SK-N-SH (cell line): ENCODE results near the gene SLC41A3. TPM values are rescaled to one million over a fixed set of nuclear protein-coding genes. Genes with fewer than 3 reads are reported as not detected.

ENCODE experiments used
- CTCF ChIA-PET: fragments of 300-600, 350-600 bp; formaldehyde crosslinking; extraction: SDS; loops from one replicate; lab custom pipeline; 2021; lab: Yijun Ruan, JAX
- POLR2A ChIA-PET: fragments of 350-600 bp; sonication (Branson Sonifier 250); formaldehyde crosslinking; extraction: SDS; loops from one replicate; lab custom pipeline; 2020; ENCODE audit warnings: antibody characterized with exemption, inconsistent platforms; lab: Yijun Ruan, JAX
- DNase-seq: peaks from one replicate; pipeline ENCODE4 v3.0.0; 2012
- H2AFZ ChIP-seq: fragments of 200-600 bp; sonication (generic); 2 replicates; pipeline ENCODE4 v1.8.1; 2016; ENCODE audit warnings: antibody characterized with exemption, mild to moderate bottlenecking, low read depth
- H3F3A ChIP-seq: fragments of 200-600 bp; sonication (generic); replicated peaks from 2 replicates; pipeline ENCODE3; 2016; ENCODE audit warnings: antibody characterized with exemption, mild to moderate bottlenecking; ENCODE audit not compliant: insufficient read depth
- H3K27ac ChIP-seq, 2 experiments: fragments of 200-500 bp in 1 of 2; fragments of 200-600 bp in 1 of 2; sonication (Bioruptor generic) in 1 of 2; sonication (generic), shearing (Covaris generic) in 1 of 2; 2 replicates each; pipeline versions ENCODE4 v1.5.1 to v1.6.1; 2014 to 2016; ENCODE audit warnings: low read depth in 2 of 2, inconsistent platforms in 1 of 2, low read length in 1 of 2, mild to moderate bottlenecking in 1 of 2, mixed read lengths in 1 of 2
- H3K27me3 ChIP-seq: fragments of 200-600 bp; sonication (generic), shearing (Covaris generic); 2 replicates; pipeline ENCODE4 v1.6.1; 2016; ENCODE audit warnings: mixed run types; ENCODE audit not compliant: insufficient read depth
- H3K36me3 ChIP-seq, 2 experiments: fragments of 200-500 bp in 1 of 2; fragments of 200-600 bp in 1 of 2; sonication (Bioruptor generic) in 1 of 2; sonication (generic) in 1 of 2; replicated peaks in 1 of 2; 2 replicates each; pipeline versions ENCODE3 to v1.5.1; 2014 to 2016; ENCODE audit warnings: low read length in 1 of 2, mild to moderate bottlenecking in 1 of 2; ENCODE audit not compliant: insufficient read depth in 2 of 2, control insufficient read depth in 1 of 2
- H3K4me1 ChIP-seq, 2 experiments: fragments of 200-500 bp in 1 of 2; fragments of 200-600 bp in 1 of 2; sonication (Bioruptor generic) in 1 of 2; sonication (generic), shearing (Covaris generic) in 1 of 2; 2 replicates each; pipeline versions ENCODE4 v1.5.1 to v1.6.1; 2014 to 2016; ENCODE audit warnings: low read depth in 1 of 2, low read length in 1 of 2, mixed run types in 1 of 2; ENCODE audit not compliant: insufficient read depth in 2 of 2, control insufficient read depth in 1 of 2
- H3K4me2 ChIP-seq: fragments of 200-600 bp; sonication (generic), shearing (Covaris generic); 2 replicates; pipeline ENCODE4 v1.6.1; 2017; ENCODE audit warnings: mixed run types
- H3K4me3 ChIP-seq, 2 experiments: fragments of 200-500 bp in 1 of 2; fragments of 200-600 bp in 1 of 2; sonication (Bioruptor generic) in 1 of 2; sonication (generic), shearing (Covaris generic) in 1 of 2; 2 replicates each; pipeline versions ENCODE4 v1.5.1 to v1.8.1; 2014 to 2016; ENCODE audit warnings: low read depth in 2 of 2, inconsistent platforms in 1 of 2, low read length in 1 of 2, mild to moderate bottlenecking in 1 of 2, mixed read lengths in 1 of 2, moderate library complexity in 1 of 2
- H3K79me2 ChIP-seq: fragments of 200-600 bp; sonication (generic); 2 replicates; pipeline ENCODE4 v1.8.1; 2017; ENCODE audit warnings: mild to moderate bottlenecking; ENCODE audit not compliant: insufficient read depth
- H3K9ac ChIP-seq: fragments of 200-600 bp; sonication (generic); 2 replicates; pipeline ENCODE4 v1.6.1; 2017; ENCODE audit warnings: mixed run types
- H3K9me2 ChIP-seq: fragments of 200-600 bp; sonication (generic); 2 replicates; pipeline ENCODE4 v1.6.1; 2017; ENCODE audit warnings: mixed run types
- H3K9me3 ChIP-seq: fragments of 200-600 bp; sonication (generic); 2 replicates; pipeline ENCODE4 v1.6.1; 2017; ENCODE audit warnings: mixed run types, mild to moderate bottlenecking, moderate library complexity
- H4K20me1 ChIP-seq: fragments of 200-600 bp; sonication (generic); 2 replicates; pipeline ENCODE4 v1.6.1; 2017; ENCODE audit warnings: mild to moderate bottlenecking, mixed run types; ENCODE audit not compliant: insufficient read depth
- ELF1 ChIP-seq: IDR thresholded peaks from 2 replicates; pipeline ENCODE4 v1.4.0; 2012
- EP300 ChIP-seq, 2 experiments: IDR thresholded peaks; 2 replicates each; pipeline versions ENCODE4 v1.4.0 to v1.6.1; 2012; ENCODE audit warnings: borderline replicate concordance in 1 of 2, low read depth in 1 of 2, low read length in 1 of 2
- FOXM1 ChIP-seq: IDR thresholded peaks from 2 replicates; pipeline ENCODE4 v1.4.0; 2012; ENCODE audit warnings: low read depth, mild to moderate bottlenecking
- GABPA ChIP-seq: IDR thresholded peaks from 2 replicates; pipeline ENCODE4 v1.4.0; 2012; ENCODE audit warnings: low read depth, mild to moderate bottlenecking
- JUND ChIP-seq: IDR thresholded peaks from 2 replicates; pipeline ENCODE4 v1.4.0; 2012
- NFIC ChIP-seq: IDR thresholded peaks from 2 replicates; pipeline ENCODE4 v1.4.0; 2012; ENCODE audit warnings: borderline replicate concordance
- NRF1 ChIP-seq: IDR thresholded peaks from 2 replicates; pipeline ENCODE4 v1.6.1; 2012; ENCODE audit warnings: low read depth, mild to moderate bottlenecking, low read length
- RCOR1 ChIP-seq: fragments of 150-350 bp; IDR thresholded peaks from 2 replicates; pipeline ENCODE4 v1.6.1; 2017; ENCODE audit warnings: antibody characterized with exemption, low read length
- REST ChIP-seq: IDR thresholded peaks from 2 replicates; pipeline ENCODE4 v1.6.1; 2012; ENCODE audit warnings: mild to moderate bottlenecking, low read depth, low read length, moderate library complexity
- RFX5 ChIP-seq: IDR thresholded peaks from 2 replicates; pipeline ENCODE4 v1.6.1; 2012; ENCODE audit warnings: mild to moderate bottlenecking, improper control_type of control experiment, low read length
- SIN3A ChIP-seq: IDR thresholded peaks from 2 replicates; pipeline ENCODE4 v1.6.1; 2012; ENCODE audit warnings: low read depth, mild to moderate bottlenecking, low read length, moderate library complexity, borderline replicate concordance
- TAF1 ChIP-seq: IDR thresholded peaks from 2 replicates; pipeline ENCODE4 v1.6.1; 2012; ENCODE audit warnings: low read depth, mild to moderate bottlenecking, low read length, moderate library complexity, borderline replicate concordance
- TCF12 ChIP-seq: IDR thresholded peaks from 2 replicates; pipeline ENCODE4 v1.4.0; 2012
- TEAD4 ChIP-seq: IDR thresholded peaks from 2 replicates; pipeline ENCODE4 v1.4.0; 2012; ENCODE audit warnings: mild to moderate bottlenecking, borderline replicate concordance; ENCODE audit not compliant: insufficient read depth
- YY1 ChIP-seq: IDR thresholded peaks from 2 replicates; pipeline ENCODE4 v1.4.0; 2012; ENCODE audit warnings: low read depth, mild to moderate bottlenecking
- WGBS: methylation state at CpG from one replicate; pipeline ENCODE4 v1.1.6; 2017; ENCODE audit warnings: low lambda C conversion rate; 5-methylcytosine and 5-hydroxymethylcytosine counted together
- polyA plus RNA-seq, 3 experiments: library from polyadenylated mRNA; depleted of rRNA; stranded (reverse); fragments of >200 nt; gene quantifications; 2 replicates each; pipeline ENCODE4 v1.2.3, GENCODE V29; 2012
- TF ChIP-seq, protein P1 (sequence below): IDR thresholded peaks from 2 replicates; pipeline ENCODE4 v1.4.0; 2012; ENCODE audit warnings: low read depth, borderline replicate concordance
- TF ChIP-seq, protein P2 (sequence below): IDR thresholded peaks from 2 replicates; pipeline ENCODE4 v1.4.0; 2012; ENCODE audit warnings: low read depth

Gene SLC41A3
- polyA plus RNA-seq, 1 of the 3 experiments (the other 2 are of a cell fraction): 53.4 TPM

DNA sequence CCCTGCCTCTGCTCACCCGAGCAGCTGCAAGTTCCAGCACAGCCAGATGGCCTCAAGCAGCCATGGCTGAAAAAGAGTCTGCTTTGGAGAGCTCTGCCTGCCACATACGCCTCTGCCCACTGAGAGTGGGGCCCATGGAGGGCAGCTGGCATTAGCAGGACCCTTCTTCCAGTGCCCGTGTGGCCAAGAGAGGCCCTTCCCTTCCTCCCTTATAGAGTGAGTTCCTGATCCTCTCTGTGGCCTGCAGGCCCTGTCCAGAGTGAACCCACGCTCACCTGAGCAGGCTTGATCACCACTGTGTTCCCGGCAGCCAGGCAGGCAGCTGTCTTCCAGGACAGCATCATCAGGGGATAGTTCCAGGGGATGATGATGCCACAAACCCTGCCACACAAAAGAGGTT, 41.4 kb upstream of the SLC41A3 start:
- Histone ChIP-seq H3F3A (no peaks in the 10 kb centered on the region), H3K9ac (no peak overlapping the region), H3K36me3 (no peaks in the 10 kb centered on the region), H2AFZ (no peak overlapping the region), H3K4me3 (no peak overlapping the region), H4K20me1 (no peaks in the 10 kb centered on the region), H3K27ac (no peak overlapping the region; a peak in 1 of 4 replicates), H3K27me3 (no peaks in the 10 kb centered on the region), H3K79me2 (no peaks in the 10 kb centered on the region), H3K9me2 (no peaks in the 10 kb centered on the region), H3K4me1 (peaks cover 0 to 25% of the 10 kb centered on the region in 2 experiments; a peak in 1 of 4 replicates), H3K4me2 (no peak overlapping the region), H3K9me3 (no peaks in the 10 kb centered on the region)
- CTCF ChIA-PET: interaction anchor here (1.0 to 3.3 kb wide), 6 partner anchors 9 to 350 kb away, joined by 4 to 60 read pairs (median 6); partner anchors contain the start of gene ZXDC
- TF ChIP-seq TEAD4 (no peak), FOXM1 (no peak), TAF1 (no peak), NFIC (no peak), NRF1 (no peak), TCF12 (no peak), YY1 (no peak), EP300 (IDR thresholded peaks at IDR 0.05; ENCODE audit: borderline replicate concordance in 1 of 2, low read depth in 1 of 2, low read length in 1 of 2) (no peak), JUND (no peak), SIN3A (no peak)
- WGBS: 32% methylated on average over 3 of the region's 5 CpGs
- POLR2A ChIA-PET: no interaction called here
- DNase-seq: peak; percentile 33

DNA sequence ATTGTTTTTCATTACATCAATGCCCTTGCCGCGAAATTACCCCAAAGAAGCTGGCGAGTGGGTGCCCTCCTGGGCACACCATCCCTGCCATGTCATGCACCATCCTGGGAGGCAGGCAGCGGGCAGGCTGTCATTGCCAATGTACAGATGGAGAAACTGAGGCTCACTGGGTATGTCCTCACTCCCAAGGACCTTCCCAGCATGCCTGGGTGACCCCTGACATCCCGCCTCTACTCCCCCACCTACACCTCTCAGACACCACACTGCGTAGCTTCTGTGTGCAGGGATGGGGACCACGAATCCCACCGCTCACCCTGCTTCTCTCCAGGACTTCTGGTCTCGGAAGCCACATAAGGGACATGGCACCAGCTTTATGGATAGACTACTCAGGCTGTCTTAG, 41.0 kb upstream of the SLC41A3 start:
- H3K9me3 ChIP-seq: no peaks in the 10 kb centered on the region
- ChIA-PET CTCF (interaction anchor here (0.8 to 3.3 kb wide), 9 partner anchors 8 to 359 kb away, joined by 3 to 60 read pairs (median 5); partner anchors contain the start of gene ZXDC), POLR2A (no interaction called here)
- no peaks in the 10 kb centered on the region for H3K9me2 ChIP-seq
- WGBS: 75% methylated on average over 8 of the region's 9 CpGs
- no peak overlapping the region for H3K9ac ChIP-seq
- TF ChIP-seq NFIC (no peak), REST (no peak), RCOR1 (no peak), ELF1 (no peak), NRF1 (no peak), GABPA (no peak), TCF12 (no peak), RFX5 (no peak)
- TF ChIP-seq, protein P1, sequence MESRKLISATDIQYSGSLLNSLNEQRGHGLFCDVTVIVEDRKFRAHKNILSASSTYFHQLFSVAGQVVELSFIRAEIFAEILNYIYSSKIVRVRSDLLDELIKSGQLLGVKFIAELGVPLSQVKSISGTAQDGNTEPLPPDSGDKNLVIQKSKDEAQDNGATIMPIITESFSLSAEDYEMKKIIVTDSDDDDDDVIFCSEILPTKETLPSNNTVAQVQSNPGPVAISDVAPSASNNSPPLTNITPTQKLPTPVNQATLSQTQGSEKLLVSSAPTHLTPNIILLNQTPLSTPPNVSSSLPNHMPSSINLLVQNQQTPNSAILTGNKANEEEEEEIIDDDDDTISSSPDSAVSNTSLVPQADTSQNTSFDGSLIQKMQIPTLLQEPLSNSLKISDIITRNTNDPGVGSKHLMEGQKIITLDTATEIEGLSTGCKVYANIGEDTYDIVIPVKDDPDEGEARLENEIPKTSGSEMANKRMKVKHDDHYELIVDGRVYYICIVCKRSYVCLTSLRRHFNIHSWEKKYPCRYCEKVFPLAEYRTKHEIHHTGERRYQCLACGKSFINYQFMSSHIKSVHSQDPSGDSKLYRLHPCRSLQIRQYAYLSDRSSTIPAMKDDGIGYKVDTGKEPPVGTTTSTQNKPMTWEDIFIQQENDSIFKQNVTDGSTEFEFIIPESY: no peak
- TF ChIP-seq, protein P2, sequence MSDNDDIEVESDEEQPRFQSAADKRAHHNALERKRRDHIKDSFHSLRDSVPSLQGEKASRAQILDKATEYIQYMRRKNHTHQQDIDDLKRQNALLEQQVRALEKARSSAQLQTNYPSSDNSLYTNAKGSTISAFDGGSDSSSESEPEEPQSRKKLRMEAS: no peak
- DNase-seq: no peak
- no peaks in the 10 kb centered on the region for H3K36me3 ChIP-seq
- H4K20me1 ChIP-seq: no peaks in the 10 kb centered on the region
- no peak overlapping the region for H3K4me2 ChIP-seq
- H3F3A ChIP-seq: no peaks in the 10 kb centered on the region
- no peak overlapping the region for H2AFZ ChIP-seq
- H3K79me2 ChIP-seq: no peaks in the 10 kb centered on the region
- H3K27ac ChIP-seq: no peak overlapping the region
- no peaks in the 10 kb centered on the region for H3K27me3 ChIP-seq
- no peak overlapping the region for H3K4me3 ChIP-seq
- H3K4me1 ChIP-seq: peaks cover 0 to 25% of the 10 kb centered on the region in 2 experiments; a peak in 1 of 4 replicates
